ENCODE data around the gene CDC42BPB.

DNA sequence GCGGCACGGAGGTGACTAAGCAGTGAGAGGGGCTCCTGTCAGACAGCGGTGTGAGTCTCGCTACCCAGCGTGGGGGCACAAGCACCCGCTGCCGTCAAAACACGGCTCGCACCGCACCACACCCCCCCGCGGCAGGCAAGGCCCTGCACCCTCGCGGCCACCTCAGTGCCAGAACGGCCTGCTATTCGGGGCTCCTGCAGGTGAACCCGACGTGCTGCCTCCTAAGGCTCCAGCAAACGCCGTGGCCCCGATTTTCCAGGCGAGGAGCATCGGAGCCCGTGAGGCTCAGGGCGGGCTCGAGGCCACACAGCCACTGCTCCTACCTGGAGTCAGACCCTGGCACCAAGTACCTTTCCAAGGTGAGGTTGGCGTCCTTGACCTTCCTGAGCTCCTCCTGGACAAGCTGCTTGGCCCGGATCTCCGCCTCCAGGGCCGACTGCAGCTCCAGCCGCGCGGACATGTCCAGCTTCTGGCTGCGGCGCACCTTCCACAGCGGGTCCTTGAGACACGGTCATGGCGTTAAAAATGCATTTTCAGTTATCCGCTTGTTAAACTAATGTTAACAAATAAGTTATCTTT lies 93.1 kb downstream of the CDC42BPB start:
- TF ChIP-seq, protein P1, sequence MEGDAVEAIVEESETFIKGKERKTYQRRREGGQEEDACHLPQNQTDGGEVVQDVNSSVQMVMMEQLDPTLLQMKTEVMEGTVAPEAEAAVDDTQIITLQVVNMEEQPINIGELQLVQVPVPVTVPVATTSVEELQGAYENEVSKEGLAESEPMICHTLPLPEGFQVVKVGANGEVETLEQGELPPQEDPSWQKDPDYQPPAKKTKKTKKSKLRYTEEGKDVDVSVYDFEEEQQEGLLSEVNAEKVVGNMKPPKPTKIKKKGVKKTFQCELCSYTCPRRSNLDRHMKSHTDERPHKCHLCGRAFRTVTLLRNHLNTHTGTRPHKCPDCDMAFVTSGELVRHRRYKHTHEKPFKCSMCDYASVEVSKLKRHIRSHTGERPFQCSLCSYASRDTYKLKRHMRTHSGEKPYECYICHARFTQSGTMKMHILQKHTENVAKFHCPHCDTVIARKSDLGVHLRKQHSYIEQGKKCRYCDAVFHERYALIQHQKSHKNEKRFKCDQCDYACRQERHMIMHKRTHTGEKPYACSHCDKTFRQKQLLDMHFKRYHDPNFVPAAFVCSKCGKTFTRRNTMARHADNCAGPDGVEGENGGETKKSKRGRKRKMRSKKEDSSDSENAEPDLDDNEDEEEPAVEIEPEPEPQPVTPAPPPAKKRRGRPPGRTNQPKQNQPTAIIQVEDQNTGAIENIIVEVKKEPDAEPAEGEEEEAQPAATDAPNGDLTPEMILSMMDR (conservative IDR thresholded peaks at IDR 0.05 in 1 of 2, IDR thresholded peaks at IDR 0.05 in 1 of 2; ENCODE audit: low read depth in 1 of 2, low read length in 2 of 2): no peak
- no peak for TF ChIP-seq EZH2 (IDR thresholded peaks at IDR 0.05; ENCODE audit: low read length, missing control alignments)

Data from fibroblast of lung (primary cell).